Measurements from ENCODE around the gene CLDN18. TPM values are rescaled to one million over a fixed set of nuclear protein-coding genes. Genes with fewer than 3 reads are reported as not detected.

Gene CLDN18
- total and polyA plus RNA-seq, 2 experiments from 2014 or later = 0.19 TPM; not detected in 1

- H3K36me3 Mint-ChIP-seq (ENCODE audit: low read depth) = no peaks in the 10 kb centered on the region
Observed at GRCh38 chr3:138010273-138010590, 267 bp downstream of the CLDN18 start.

GRCh38 chr3:138011722-138012121 is 1.8 kb downstream of the CLDN18 start:
- Histone ChIP-seq H2AFZ (no peak overlapping the region), H3K79me2 (replicated peaks; ENCODE audit: insufficient read depth) (no peaks in the 10 kb centered on the region), H3K4me3 (no peak overlapping the region), H4K20me1 (replicated peaks; ENCODE audit: insufficient read depth) (no peaks in the 10 kb centered on the region), H3K4me2 (no peak overlapping the region), H3K9me2 (ENCODE audit: insufficient read depth) (peaks cover 4% of the 10 kb centered on the region; the same call in 1 of the 2 replicates), H3K27me3 (ENCODE audit: insufficient read depth) (no peaks in the 10 kb centered on the region), H3K36me3 (ENCODE audit: insufficient read depth) (no peaks in the 10 kb centered on the region), H3K4me1 (ENCODE audit: insufficient read depth) (no peaks in the 10 kb centered on the region), H3K27ac (ENCODE audit: low read depth) (no peak overlapping the region), H3F3A (replicated peaks; ENCODE audit: low read depth) (no peaks in the 10 kb centered on the region)
- no peak for ATAC-seq
- H3K27ac Mint-ChIP-seq = no peak overlapping the region
- no peak for DNase-seq (ENCODE audit: low spot score)
- H3K27me3 Mint-ChIP-seq (ENCODE audit: insufficient read depth, low read depth, poor library complexity) = peaks cover 11% of the 10 kb centered on the region
- H3K9me3 Mint-ChIP-seq = no peaks in the 10 kb centered on the region
- H3K4me1 Mint-ChIP-seq = no peaks in the 10 kb centered on the region
- no peaks in the 10 kb centered on the region for H3K36me3 Mint-ChIP-seq (ENCODE audit: low read depth)
- H3K4me3 Mint-ChIP-seq = no peak overlapping the region
- TF ChIP-seq STAT1 (IDR thresholded peaks at IDR 0.05; ENCODE audit: unreplicated experiment) (no peak), EZH2phosphoT487 (IDR thresholded peaks at IDR 0.05; ENCODE audit: unreplicated experiment) (no peak), CTCF (conservative IDR thresholded peaks at IDR 0.05; ENCODE audit: low read depth in 2 of 2) (no peak), POLR2AphosphoS5 (IDR thresholded peaks at IDR 0.05; ENCODE audit: low read depth) (no peak), REST (IDR thresholded peaks at IDR 0.05; ENCODE audit: unreplicated experiment) (no peak), NANOG (IDR thresholded peaks at IDR 0.05; ENCODE audit: borderline replicate concordance) (no peak), EZH2 (IDR thresholded peaks at IDR 0.05; ENCODE audit: low read depth, unreplicated experiment) (no peak), ETS1 (IDR thresholded peaks at IDR 0.05) (no peak), ZNF114 (CRISPR knock-in tag; IDR thresholded peaks at IDR 0.05) (no peak), CREB1 (CRISPR knock-in tag; IDR thresholded peaks at IDR 0.05; ENCODE audit: low read depth) (no peak)

More at GRCh38 chr3:138010273-138010590, 267 bp downstream of the CLDN18 start:
- H3K27ac ChIP-seq (ENCODE audit: low read depth) = no peak overlapping the region
- no peaks in the 10 kb centered on the region for H3K27me3 ChIP-seq (ENCODE audit: insufficient read depth)
- ATAC-seq = no peak; the same call in 2 of the 3 replicates
- no peaks in the 10 kb centered on the region for H3K4me1 Mint-ChIP-seq
- H3K4me3 Mint-ChIP-seq = no peak overlapping the region
- H3K4me3 ChIP-seq = no peak overlapping the region
- H3K36me3 ChIP-seq (ENCODE audit: insufficient read depth) = no peaks in the 10 kb centered on the region
- no peak overlapping the region for H3K4me2 ChIP-seq
- DNase-seq (ENCODE audit: low spot score) = no peak
- H3K27me3 Mint-ChIP-seq (ENCODE audit: insufficient read depth, low read depth, poor library complexity) = peaks cover 11% of the 10 kb centered on the region
- H3K27ac Mint-ChIP-seq = no peak overlapping the region
- no peaks in the 10 kb centered on the region for H4K20me1 ChIP-seq (replicated peaks; ENCODE audit: insufficient read depth)
- peaks cover 4% of the 10 kb centered on the region; the same call in 1 of the 2 replicates for H3K9me2 ChIP-seq (ENCODE audit: insufficient read depth)
- H3K4me1 ChIP-seq (ENCODE audit: insufficient read depth) = no peaks in the 10 kb centered on the region
- no peaks in the 10 kb centered on the region for H3F3A ChIP-seq (replicated peaks; ENCODE audit: low read depth)
- H3K9me3 Mint-ChIP-seq = no peaks in the 10 kb centered on the region
- TF ChIP-seq ETS1 (IDR thresholded peaks at IDR 0.05) (no peak), EZH2phosphoT487 (IDR thresholded peaks at IDR 0.05; ENCODE audit: unreplicated experiment) (no peak), CREB1 (CRISPR knock-in tag; IDR thresholded peaks at IDR 0.05; ENCODE audit: low read depth) (no peak), POLR2AphosphoS5 (IDR thresholded peaks at IDR 0.05; ENCODE audit: low read depth) (no peak)
- H3K79me2 ChIP-seq (replicated peaks; ENCODE audit: insufficient read depth) = no peaks in the 10 kb centered on the region
- no peak overlapping the region for H2AFZ ChIP-seq
